Activated naive CD4-positive, alpha-beta T cell treated with anti-CD3 and anti-CD28 coated beads, Interleukin-2, amount 50 U/mL, for 72 hours (primary cell): ENCODE results near the gene TMEM8B. TPM values are rescaled to one million over a fixed set of nuclear protein-coding genes. Genes with fewer than 3 reads are reported as not detected.
"Not testable (repeated sequence)": the region's sequence is repeated elsewhere in the genome, so short reads cannot be mapped to it uniquely, and the experiment has no call there.

Experiments used
- ATAC-seq, 2 donors: fragments of 150-1000 bp; cut with Tn5 transposase; 2 replicates each; pipeline ENCODE4 v1.10.0; 2021; ENCODE audit warnings: mild to moderate bottlenecking in 2 of 2, moderate library complexity in 2 of 2
- DNase-seq, 2 donors: peaks; one replicate each; pipeline ENCODE4 v3.0.0; 2021 to 2022; ENCODE audit warnings: low spot score in 2 of 2
- H3K27ac Mint-ChIP-seq, 2 donors: one replicate each; pipeline ENCODE4 v1.8.0; 2022; ENCODE audit warnings: mild to moderate bottlenecking in 2 of 2, mixed read lengths in 2 of 2
- H3K36me3 Mint-ChIP-seq, 2 donors: one replicate each; pipeline ENCODE4 v1.8.0; 2022; ENCODE audit warnings: mixed read lengths in 2 of 2
- H3K9me3 Mint-ChIP-seq, 2 donors: one replicate each; pipeline ENCODE4 v1.8.0; 2022; ENCODE audit warnings: mixed read lengths in 2 of 2
- total RNA-seq, 2 donors: library from RNA; stranded (reverse); gene quantifications; one replicate each; pipeline ENCODE4 v1.2.3, GENCODE V29; 2022

The TMEM8B gene
- total RNA-seq, 2 donors from 2014 or later: 4.0 to 11.2 TPM

- ATAC-seq (no peak), DNase-seq (no peak)
- H3K36me3 Mint-ChIP-seq: no peaks in the 10 kb centered on the region
- no peaks in the 10 kb centered on the region for H3K9me3 Mint-ChIP-seq
- H3K27ac Mint-ChIP-seq: peak within 1 kb of the TSS in 1 of 2 donors; percentile 15
These were observed 77.1 kb downstream of the TMEM8B start, which contains the start of gene HRCT1 for GRCh38 chr9:35905912-35906679. HRCT1 (plus strand) TSS chr9:35906202; CDS start chr9:35906288, 86 bp downstream.

GRCh38 chr9:35906923-35907699, 78.1 kb downstream of the TMEM8B start:
- Mint-ChIP-seq H3K36me3 (no peaks in the 10 kb centered on the region), H3K27ac (no peak overlapping the region), H3K9me3 (no peaks in the 10 kb centered on the region)
- no peak for DNase-seq
- ATAC-seq: no peak

GRCh38 chr9:35907711-35908503, 78.9 kb downstream of the TMEM8B start:
- Mint-ChIP-seq H3K9me3 (no peaks in the 10 kb centered on the region), H3K27ac (no peak overlapping the region), H3K36me3 (no peaks in the 10 kb centered on the region)
- DNase-seq (no peak), ATAC-seq (peak in 1 of 2 donors; percentile 51)

GRCh38 chr9:35908504-35909125, 79.6 kb downstream of the TMEM8B start:
- Mint-ChIP-seq H3K36me3 (no peaks in the 10 kb centered on the region), H3K27ac (peak overlapping the region; percentile 1 to 6), H3K9me3 (no peaks in the 10 kb centered on the region)
- DNase-seq (no peak), ATAC-seq (no peak)

- H3K9me3 Mint-ChIP-seq: no peaks in the 10 kb centered on the region
- H3K36me3 Mint-ChIP-seq: no peaks in the 10 kb centered on the region
- H3K27ac Mint-ChIP-seq: peak within 1 kb of the TSS; percentile 1 to 6
- DNase-seq (no peak), ATAC-seq (no peak)
These were observed 80.2 kb downstream of the TMEM8B start, which contains the start of gene SPAAR for GRCh38 chr9:35909274-35909673. SPAAR (plus strand) TSS chr9:35909490; CDS start chr9:35910464, 974 bp downstream.

- Mint-ChIP-seq H3K9me3 (no peaks in the 10 kb centered on the region), H3K36me3 (no peaks in the 10 kb centered on the region), H3K27ac (peak overlapping the region in 1 of 2 donors; percentile 76)
- no peak for DNase-seq
- no peak for ATAC-seq
These were observed 80.9 kb downstream of the TMEM8B start for GRCh38 chr9:35909687-35910612.

GRCh38 chr9:35910613-35911359, 81.8 kb downstream of the TMEM8B start:
- H3K36me3 Mint-ChIP-seq: no peaks in the 10 kb centered on the region
- ATAC-seq (peak; percentile 51 to 69), DNase-seq (peak in 1 of 2 donors; percentile 33)
- peak overlapping the region; percentile 76 to 95 for H3K27ac Mint-ChIP-seq
- H3K9me3 Mint-ChIP-seq: no peaks in the 10 kb centered on the region

GRCh38 chr9:35911690-35912089, 82.7 kb downstream of the TMEM8B start:
- no peak for ATAC-seq
- no peak for DNase-seq
- H3K9me3 Mint-ChIP-seq: no peaks in the 10 kb centered on the region
- H3K27ac Mint-ChIP-seq: no peak overlapping the region
- no peaks in the 10 kb centered on the region for H3K36me3 Mint-ChIP-seq

- ATAC-seq (no peak), DNase-seq (no peak)
- H3K36me3 Mint-ChIP-seq: no peaks in the 10 kb centered on the region
- no peak overlapping the region for H3K27ac Mint-ChIP-seq
- no peaks in the 10 kb centered on the region for H3K9me3 Mint-ChIP-seq
These were observed 83.9 kb downstream of the TMEM8B start for GRCh38 chr9:35912791-35913400.

GRCh38 chr9:35913429-35913828, 84.4 kb downstream of the TMEM8B start:
- not testable (repeated sequence) for DNase-seq, H3K27ac Mint-ChIP-seq, H3K36me3 Mint-ChIP-seq, ATAC-seq, H3K9me3 Mint-ChIP-seq

- Mint-ChIP-seq H3K9me3 (no peaks in the 10 kb centered on the region), H3K36me3 (no peaks in the 10 kb centered on the region), H3K27ac (no peak overlapping the region)
- DNase-seq (no peak), ATAC-seq (peak in 1 of 2 donors; percentile 44)
These were observed 85.3 kb downstream of the TMEM8B start for GRCh38 chr9:35914301-35914807.
